GM18499 (cell line): Measurements from ENCODE around the gene NANOS1.
A peak's percentile ranks its signal among the peaks of the same experiment; 100 is the strongest.
"Not testable (repeated sequence)": the region's sequence is repeated elsewhere in the genome, so short reads cannot be mapped to it uniquely, and the experiment has no call there.

Experiments
- ATAC-seq: cut with Tn5 transposase; IDR thresholded peaks from one replicate; pipeline ENCODE4 v1.9.1; 2021; ENCODE audit warnings: moderate number of reproducible peaks; ENCODE audit not compliant: insufficient read depth, unreplicated experiment

The NANOS1 gene

GRCh38 chr10:119006451-119007210, 22.9 kb upstream of the NANOS1 start:
- no peak for ATAC-seq

DNA sequence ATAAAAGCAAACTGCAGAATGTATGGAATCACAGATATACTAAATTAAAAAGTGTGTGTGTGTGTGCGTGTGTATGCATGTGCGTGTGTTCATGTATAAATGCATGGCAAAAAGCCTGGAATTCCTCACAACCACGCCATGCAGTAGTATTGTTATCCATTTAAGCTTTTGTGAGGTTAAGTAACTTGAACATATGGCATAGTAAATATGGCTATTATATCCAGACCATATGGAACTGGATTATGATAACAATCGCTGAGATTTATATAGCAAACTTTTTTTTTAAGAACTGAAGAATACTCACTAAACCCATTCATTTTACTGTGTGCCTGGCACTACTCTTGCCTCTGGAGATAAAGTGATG, 22.3 kb upstream of the NANOS1 start:
- no peak for ATAC-seq

DNA sequence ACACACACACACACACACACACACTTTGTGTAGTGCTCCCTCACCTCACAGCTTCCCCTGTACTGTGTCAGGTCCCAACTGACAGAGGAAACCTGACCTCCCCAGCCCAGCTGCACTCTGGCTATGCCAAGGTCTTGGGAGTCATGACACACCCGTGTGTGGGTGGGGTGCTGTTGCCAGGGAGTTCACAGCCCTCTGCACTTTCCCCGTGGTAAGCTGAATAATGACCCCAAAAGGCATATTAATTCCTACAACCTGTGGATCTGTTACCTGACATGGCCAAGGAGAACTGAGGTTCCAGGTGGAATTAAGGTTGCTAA, 8.9 kb upstream of the NANOS1 start:
- no peak for ATAC-seq

DNA sequence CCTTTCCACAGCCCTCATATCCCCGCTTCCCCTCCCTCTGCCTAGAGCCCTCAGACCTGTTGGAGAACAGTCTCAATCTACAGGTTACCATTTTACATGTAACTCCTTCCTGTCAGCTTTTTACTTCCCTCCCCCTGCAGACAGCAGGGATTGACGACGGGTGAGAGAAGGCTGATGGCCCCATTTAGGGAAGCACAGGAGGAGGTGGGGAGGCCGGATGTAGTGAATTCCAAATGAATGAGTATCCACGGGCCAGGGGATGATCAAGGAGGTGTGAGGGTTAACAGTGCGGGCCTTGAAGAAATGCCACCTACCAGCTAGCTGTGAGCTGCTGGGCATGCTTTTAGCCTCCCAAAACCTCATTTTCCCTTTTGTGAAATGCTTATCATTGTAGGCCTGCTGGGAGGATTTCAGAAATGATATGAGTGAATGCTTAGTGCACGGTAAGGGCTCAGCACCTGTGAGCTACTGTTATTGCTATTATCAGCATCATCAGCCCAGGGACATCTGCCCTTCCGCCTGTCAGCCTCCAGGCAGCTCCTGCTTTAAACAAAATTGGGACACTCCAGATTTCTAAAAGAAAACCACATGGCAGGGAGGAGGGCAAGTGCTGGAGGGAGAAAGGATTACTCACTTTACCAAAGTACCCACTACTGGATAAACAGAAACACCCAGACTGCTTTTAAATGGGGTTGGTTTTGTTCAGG, 6.5 kb upstream of the NANOS1 start:
- ATAC-seq = no peak

- no peak for ATAC-seq
Measured at GRCh38 chr10:119023553-119023868, 6.0 kb upstream of the NANOS1 start.

DNA sequence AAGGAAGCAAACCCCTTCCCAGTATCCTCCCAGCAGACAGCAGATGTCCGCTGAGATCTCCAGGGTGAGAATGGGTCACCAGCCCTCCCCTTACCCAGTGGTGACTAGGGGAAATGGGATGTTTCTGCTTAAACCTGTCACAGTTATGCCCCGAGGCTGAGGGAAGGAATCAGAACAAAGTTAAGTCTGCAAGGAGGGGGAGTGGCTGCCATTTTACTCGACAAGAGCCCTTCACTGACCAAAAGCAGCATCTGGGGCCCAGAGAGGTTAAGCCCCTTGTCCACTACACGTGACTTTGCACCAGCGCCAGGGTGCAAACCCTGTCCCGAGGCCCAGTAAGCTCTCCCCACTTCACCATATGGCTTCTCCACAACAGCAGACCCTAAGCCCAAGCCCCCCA, 4.6 kb upstream of the NANOS1 start:
- ATAC-seq = no peak

DNA sequence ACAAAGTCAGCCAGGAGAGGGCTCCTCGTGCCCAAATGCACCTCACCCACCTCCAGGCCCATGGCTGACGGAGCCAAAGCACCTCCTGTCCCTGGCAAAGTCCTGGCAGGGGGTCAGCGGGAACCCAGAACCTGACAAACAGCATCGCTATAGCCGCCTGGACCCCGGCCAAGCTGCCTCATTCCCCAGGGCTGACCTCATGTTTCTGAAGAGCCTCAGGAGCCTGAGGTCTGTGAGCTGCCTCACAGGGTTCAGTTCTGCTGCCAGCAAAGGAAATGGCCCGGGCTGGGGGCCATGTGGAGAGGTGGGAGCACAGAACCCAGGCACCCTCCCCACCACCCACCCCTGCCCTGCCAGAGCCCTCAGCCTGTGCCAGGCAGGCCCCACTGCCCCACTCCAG, 4.2 kb upstream of the NANOS1 start:
- ATAC-seq = no peak

GRCh38 chr10:119025776-119026175, 3.7 kb upstream of the NANOS1 start:
- ATAC-seq = no peak

GRCh38 chr10:119026301-119027110, 3.0 kb upstream of the NANOS1 start:
- no peak for ATAC-seq

DNA sequence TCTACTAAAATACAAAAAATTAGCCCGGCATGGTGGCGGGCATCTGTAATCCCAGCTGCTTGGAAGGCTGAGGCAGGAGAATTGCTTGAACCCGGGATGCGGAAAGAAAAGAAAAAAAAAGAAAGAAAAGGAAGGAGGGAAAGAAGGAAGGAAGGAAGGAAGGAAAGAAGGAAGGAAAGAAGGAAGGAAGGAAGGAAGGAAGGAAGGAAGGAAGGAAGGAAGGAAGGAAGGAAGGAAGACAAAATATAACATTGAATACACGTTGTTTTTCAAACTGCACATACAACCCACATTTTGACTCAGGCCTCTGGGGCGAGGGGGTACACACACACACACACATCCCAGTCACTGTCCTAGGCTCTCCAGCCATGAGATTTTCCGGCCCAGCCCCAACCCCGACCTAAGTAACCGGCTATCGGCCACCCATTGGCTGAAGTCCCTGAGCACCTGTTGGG, 1.0 kb upstream of the NANOS1 start:
- not testable (repeated sequence) for ATAC-seq

DNA sequence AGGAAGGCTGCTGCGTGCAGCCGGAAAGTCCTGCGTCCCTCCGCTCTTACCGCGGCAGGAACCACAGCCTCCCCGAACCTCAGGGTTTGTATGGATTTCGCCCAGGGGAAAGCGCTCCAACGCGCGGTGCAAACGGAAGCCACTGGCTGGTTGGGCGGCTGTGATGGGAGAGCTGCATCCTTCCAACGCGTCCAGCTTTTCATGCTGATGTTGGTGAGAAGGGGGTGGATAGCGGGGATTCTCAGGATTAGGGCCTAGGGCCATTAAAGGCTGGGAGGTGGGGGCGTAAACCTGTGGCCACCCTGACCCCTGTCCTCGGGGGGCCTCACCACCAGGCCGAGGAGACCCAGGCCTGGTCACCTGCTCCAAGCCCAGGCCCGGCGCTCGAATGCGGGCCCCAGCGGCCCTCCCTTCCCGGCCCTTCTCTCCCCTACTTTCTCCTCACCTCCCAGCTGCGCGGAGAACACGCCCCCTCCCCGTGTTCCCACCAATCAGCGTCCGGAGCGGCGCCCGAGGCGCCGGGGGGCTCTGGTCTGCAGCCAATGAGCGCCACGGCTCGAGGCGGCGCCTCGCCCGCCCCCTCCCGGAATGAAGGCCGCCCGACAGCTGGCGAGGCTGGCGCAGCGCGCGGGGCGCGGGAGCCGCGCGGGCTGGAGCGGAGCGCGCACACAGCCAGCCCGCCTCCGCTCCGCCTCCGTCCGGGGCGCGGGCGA, 458 bp upstream of the NANOS1 start:
- no peak for ATAC-seq

DNA sequence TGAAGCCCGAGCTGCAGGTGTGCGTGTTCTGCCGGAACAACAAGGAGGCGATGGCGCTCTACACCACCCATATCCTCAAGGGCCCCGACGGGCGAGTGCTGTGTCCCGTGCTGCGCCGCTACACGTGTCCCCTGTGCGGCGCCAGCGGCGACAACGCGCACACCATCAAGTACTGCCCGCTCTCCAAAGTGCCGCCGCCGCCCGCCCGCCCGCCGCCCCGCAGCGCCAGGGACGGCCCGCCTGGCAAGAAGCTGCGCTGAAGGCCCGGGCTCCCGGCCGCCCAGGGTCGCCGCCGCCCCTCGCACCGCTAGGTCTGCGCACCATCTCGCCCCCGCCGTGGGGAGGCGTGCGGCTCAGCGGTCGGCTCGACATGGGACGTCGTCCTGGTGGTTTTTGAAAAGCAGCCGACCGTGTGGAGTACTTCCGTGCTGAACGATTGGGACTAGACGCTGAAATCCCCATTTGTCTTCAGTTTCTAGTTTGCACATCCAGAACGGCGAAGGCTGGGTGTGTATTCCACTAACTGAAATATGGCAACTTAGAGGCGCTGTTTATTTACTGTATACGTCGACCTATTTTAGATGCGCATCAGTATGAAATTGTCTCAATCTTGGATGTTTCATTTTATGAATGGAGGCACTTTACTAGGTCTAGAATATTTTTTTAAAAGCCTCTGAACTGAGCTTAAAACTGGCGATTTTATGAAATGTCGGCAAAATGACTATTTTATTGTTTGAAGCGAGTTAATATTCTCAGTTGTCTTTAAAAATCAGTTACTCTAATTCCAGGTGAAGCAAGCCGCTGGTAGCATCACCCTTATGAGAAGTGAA, 1.1 kb downstream of the NANOS1 start:
- ATAC-seq = peak; percentile 40

DNA sequence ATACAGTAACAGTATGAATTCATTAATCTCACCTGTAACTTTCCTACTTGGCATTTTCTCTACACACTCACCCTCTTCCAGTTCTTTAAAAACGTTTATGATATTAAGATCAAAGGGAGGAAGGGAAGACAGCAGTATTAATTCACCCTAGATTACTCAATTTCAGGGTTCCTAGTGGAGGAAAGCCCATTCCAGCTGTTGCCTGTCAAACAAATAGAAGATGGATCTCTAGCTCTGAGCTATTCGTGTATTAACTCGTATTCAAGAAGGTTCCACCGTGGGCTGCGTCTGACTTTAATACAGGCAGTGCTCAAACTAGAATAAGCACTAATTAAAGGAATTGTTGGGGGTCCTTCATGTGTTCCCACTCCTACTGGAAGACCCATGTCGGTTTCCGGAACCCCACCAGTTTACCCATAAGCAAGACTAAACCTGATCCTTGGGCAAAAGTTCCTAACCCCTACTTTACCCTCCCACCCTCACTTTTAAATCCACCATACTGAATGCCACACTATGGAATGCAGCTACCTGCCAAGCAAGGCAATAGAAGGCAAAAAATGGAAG, 2.1 kb downstream of the NANOS1 start:
- no peak for ATAC-seq

- no peak for ATAC-seq
Measured at GRCh38 chr10:119039161-119039560, 9.6 kb downstream of the NANOS1 start.

DNA sequence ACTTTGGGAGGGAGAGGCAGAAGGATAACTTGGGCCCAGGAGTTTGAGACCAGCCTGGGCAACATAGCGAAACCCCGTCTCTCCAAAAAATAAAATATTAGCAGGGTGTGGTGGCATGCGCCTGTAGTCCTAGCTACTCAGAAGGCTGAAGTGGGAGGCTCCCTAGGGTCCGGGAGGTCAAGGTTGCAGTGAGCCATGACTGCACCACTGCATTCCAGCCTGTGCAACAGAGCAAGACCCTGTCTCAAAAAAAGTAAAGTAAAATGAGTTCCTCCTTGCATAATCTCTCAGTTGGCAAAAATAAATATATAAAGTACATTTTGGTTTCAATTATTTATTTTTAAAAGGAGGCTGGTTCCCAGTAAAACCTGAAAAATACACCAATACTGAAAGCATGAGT, 11.8 kb downstream of the NANOS1 start:
- ATAC-seq = no peak

DNA sequence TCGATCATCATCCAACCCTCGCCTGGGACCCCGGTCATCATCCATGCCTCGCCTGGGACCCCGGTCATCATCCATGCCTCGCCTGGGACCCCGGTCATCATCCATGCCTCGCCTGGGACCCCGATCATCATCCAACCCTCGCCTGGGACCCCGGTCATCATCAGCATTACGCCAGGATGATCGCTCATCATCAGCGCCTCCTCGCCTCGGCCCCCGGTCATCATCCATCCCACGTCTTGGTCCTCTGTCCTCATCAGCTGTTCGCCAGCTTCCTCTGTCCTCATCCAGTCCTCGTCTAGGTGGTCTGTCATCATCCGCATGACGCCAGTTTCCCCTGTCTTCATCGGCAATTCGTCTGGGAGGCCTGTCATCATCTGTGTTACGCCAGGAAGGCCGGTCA, 12.7 kb downstream of the NANOS1 start:
- no peak for ATAC-seq

DNA sequence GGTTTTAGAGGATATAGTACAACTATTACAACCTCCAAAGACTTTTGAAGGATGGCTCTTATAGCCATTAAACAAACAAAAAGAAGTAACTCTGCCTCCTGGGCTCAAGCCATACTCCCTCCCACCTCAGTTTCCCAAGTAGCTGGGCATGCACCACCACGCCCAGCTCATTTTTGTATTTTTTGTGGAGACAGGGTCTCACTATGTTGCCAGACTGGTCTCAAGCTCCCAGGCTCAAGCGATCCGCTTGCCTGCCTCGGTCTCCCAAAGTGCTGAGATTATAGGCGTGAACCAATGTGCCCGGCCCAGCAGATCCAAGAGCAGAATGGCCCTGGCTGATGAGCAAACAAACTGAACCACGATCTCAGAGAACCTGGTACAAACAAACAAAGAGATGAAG, 16.0 kb downstream of the NANOS1 start:
- no peak for ATAC-seq

GRCh38 chr10:119049361-119049760, 19.8 kb downstream of the NANOS1 start:
- no peak for ATAC-seq

- no peak for ATAC-seq
Measured at GRCh38 chr10:119049777-119050176, 20.3 kb downstream of the NANOS1 start.

DNA sequence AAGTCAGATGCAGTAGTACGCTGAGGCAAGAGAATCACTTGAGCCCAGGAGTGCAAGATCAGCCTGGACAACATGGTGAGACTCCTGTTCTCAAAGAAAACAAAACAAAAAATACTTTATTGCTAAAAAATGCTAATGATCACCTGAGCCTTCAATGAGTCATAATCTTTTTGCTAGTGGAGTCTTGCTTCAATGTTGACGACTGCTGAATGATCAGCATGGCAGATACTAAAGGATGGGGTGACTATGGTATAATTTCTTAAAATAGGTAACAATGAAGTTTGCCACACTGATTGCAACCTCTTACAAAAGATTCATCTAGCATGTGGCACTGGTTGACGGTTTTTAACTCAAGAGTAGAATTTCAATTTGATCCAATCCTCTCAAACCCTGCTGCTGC, 22.3 kb downstream of the NANOS1 start:
- no peak for ATAC-seq
